Suppressor macrophage treated with lipopolysaccharide for 4 hours (primary cell): ENCODE data around the gene RNF113B.

Experiments
- DNase-seq: peaks from one replicate; pipeline ENCODE4 v3.0.0-alpha.2; 2020

The RNF113B gene

GRCh38 chr13:98176777-98177608 is at the start of gene RNF113B:
Gene RNF113B (minus strand): TSS chr13:98177269. CDS start chr13:98177236, 33 bp downstream.
- DNase-seq = no peak

GRCh38 chr13:98226496-98226895 is 49.4 kb upstream of the RNF113B start:
- no peak for DNase-seq

- no peak for DNase-seq
Measured at GRCh38 chr13:98225036-98225940, 48.2 kb upstream of the RNF113B start.

GRCh38 chr13:98224557-98224956 is 47.5 kb upstream of the RNF113B start:
- no peak for DNase-seq

- DNase-seq = no peak
Measured at GRCh38 chr13:98223741-98224140, 46.7 kb upstream of the RNF113B start.

GRCh38 chr13:98222816-98223215 is 45.7 kb upstream of the RNF113B start:
- DNase-seq = no peak

- no peak for DNase-seq
Measured at GRCh38 chr13:98222081-98222554, 45.0 kb upstream of the RNF113B start.

GRCh38 chr13:98221234-98221633 is 44.2 kb upstream of the RNF113B start:
- no peak for DNase-seq

GRCh38 chr13:98220271-98220791 is 43.3 kb upstream of the RNF113B start:
- no peak for DNase-seq

- DNase-seq = no peak
Measured at GRCh38 chr13:98219685-98220084, 42.6 kb upstream of the RNF113B start.

GRCh38 chr13:98217597-98217996 is 40.5 kb upstream of the RNF113B start:
- no peak for DNase-seq

- no peak for DNase-seq
Measured at GRCh38 chr13:98216711-98217285, 39.7 kb upstream of the RNF113B start.

- DNase-seq = no peak
Measured at GRCh38 chr13:98216135-98216565, 39.1 kb upstream of the RNF113B start.

- no peak for DNase-seq
Measured at GRCh38 chr13:98215508-98215907, 38.4 kb upstream of the RNF113B start.

- no peak for DNase-seq
Measured at GRCh38 chr13:98214707-98215106, 37.6 kb upstream of the RNF113B start.

- DNase-seq = no peak
Measured at GRCh38 chr13:98214008-98214643, 37.1 kb upstream of the RNF113B start.

GRCh38 chr13:98213354-98213753 is 36.3 kb upstream of the RNF113B start:
- DNase-seq = no peak

GRCh38 chr13:98212763-98213162 is 35.7 kb upstream of the RNF113B start:
- DNase-seq = no peak

GRCh38 chr13:98208606-98209005 is 31.5 kb upstream of the RNF113B start:
- DNase-seq = no peak

- no peak for DNase-seq
Measured at GRCh38 chr13:98207416-98207815, 30.3 kb upstream of the RNF113B start.

- DNase-seq = no peak
Measured at GRCh38 chr13:98206946-98207345, 29.9 kb upstream of the RNF113B start.

- DNase-seq = no peak
Measured at GRCh38 chr13:98204546-98204945, 27.5 kb upstream of the RNF113B start.
